Hepatic stellate cell (primary cell): ENCODE data around the gene RBM23.
A peak's percentile ranks its signal among the peaks of the same experiment; 100 is the strongest.
"Not testable (repeated sequence)": the region's sequence is repeated elsewhere in the genome, so short reads cannot be mapped to it uniquely, and the experiment has no call there.

Source experiments
- DNase-seq: peaks from one replicate; pipeline ENCODE4 v3.0.0; 2011; ENCODE audit warnings: low spot score

Gene RBM23

GRCh38 chr14:22918804-22919600 is at the start of gene RBM23:
TSS of gene RBM23 (minus strand) at chr14:22919149.
- DNase-seq: peak; percentile 95

- no peak for DNase-seq
These were observed 47.9 kb upstream of the RBM23 start for GRCh38 chr14:22966783-22967269.

GRCh38 chr14:22965916-22966782 is 47.2 kb upstream of the RBM23 start:
- DNase-seq: not testable (repeated sequence)

GRCh38 chr14:22962061-22962676 is 43.2 kb upstream of the RBM23 start:
- no peak for DNase-seq

- DNase-seq: no peak
These were observed 37.0 kb upstream of the RBM23 start for GRCh38 chr14:22955702-22956569.

GRCh38 chr14:22952418-22952817 is 33.5 kb upstream of the RBM23 start:
- DNase-seq: no peak

- not testable (repeated sequence) for DNase-seq
These were observed 32.8 kb upstream of the RBM23 start for GRCh38 chr14:22951795-22952194.

- DNase-seq: no peak
These were observed 26.7 kb upstream of the RBM23 start for GRCh38 chr14:22945642-22946041.

GRCh38 chr14:22939684-22940083 is 20.7 kb upstream of the RBM23 start:
- DNase-seq: no peak

- no peak for DNase-seq
These were observed 16.2 kb upstream of the RBM23 start for GRCh38 chr14:22935156-22935555.

- no peak for DNase-seq
These were observed 13.2 kb upstream of the RBM23 start for GRCh38 chr14:22932146-22932545.

GRCh38 chr14:22929961-22930364 is 11.0 kb upstream of the RBM23 start:
- no peak for DNase-seq

- peak; percentile 97 for DNase-seq
These were observed 10.4 kb upstream of the RBM23 start, which contains the start of gene PRMT5 for GRCh38 chr14:22929104-22929960. TSS of gene PRMT5 (minus strand) at chr14:22929376. CDS start at chr14:22929361, 15 bp downstream.

- no peak for DNase-seq
These were observed 9.5 kb upstream of the RBM23 start for GRCh38 chr14:22928237-22929103.

GRCh38 chr14:22926316-22926715 is 7.4 kb upstream of the RBM23 start:
- no peak for DNase-seq

GRCh38 chr14:22925513-22925912 is 6.6 kb upstream of the RBM23 start:
- no peak for DNase-seq

GRCh38 chr14:22923746-22924145 is 4.8 kb upstream of the RBM23 start:
- no peak for DNase-seq

GRCh38 chr14:22922294-22922693 is 3.3 kb upstream of the RBM23 start:
- DNase-seq: no peak

GRCh38 chr14:22920697-22921096 is 1.7 kb upstream of the RBM23 start:
- DNase-seq: no peak

- no peak for DNase-seq
These were observed 612 bp upstream of the RBM23 start for GRCh38 chr14:22919601-22919921.
